Cardiac muscle cell (in vitro differentiated cells and primary cell): ENCODE data around the gene PRSS33. TPM values are rescaled to one million over a fixed set of nuclear protein-coding genes. Genes with fewer than 3 reads are reported as not detected.

Source experiments
- DNase-seq, 2 donors: peaks; one replicate each; pipeline versions ENCODE4 v3.0.0 to v3.0.0-alpha.2; 2010 to 2017; ENCODE audit warnings: low read depth in 1 of 2, low spot score in 1 of 2
- H3K27ac ChIP-seq: fragments of 200-600 bp; sonication (generic); 2 replicates; pipeline ENCODE4 v1.5.1; 2016
- H3K27me3 ChIP-seq: fragments of 200-600 bp; sonication (generic); 2 replicates; pipeline ENCODE4 v1.6.0; 2016; ENCODE audit warnings: control low read depth
- H3K36me3 ChIP-seq: fragments of 200-600 bp; sonication (generic); 2 replicates; pipeline ENCODE4 v1.5.1; 2016; ENCODE audit warnings: control low read depth
- H3K4me1 ChIP-seq: fragments of 200-600 bp; sonication (generic); 2 replicates; pipeline ENCODE4 v1.8.1; 2017; ENCODE audit warnings: low read depth, mild to moderate bottlenecking, mixed run types
- H3K4me3 ChIP-seq: fragments of 200-600 bp; sonication (generic); 2 replicates; pipeline ENCODE4 v1.5.1; 2016; ENCODE audit warnings: mild to moderate bottlenecking
- H3K9me3 ChIP-seq: fragments of 200-600 bp; sonication (generic); 2 replicates; pipeline ENCODE4 v1.5.1; 2017; ENCODE audit warnings: low read depth, mild to moderate bottlenecking, control low read depth
- CTCF ChIP-seq: IDR thresholded peaks from 2 replicates; pipeline ENCODE4 v1.5.1; 2012; ENCODE audit warnings: low read depth, mild to moderate bottlenecking, low read length
- polyA plus RNA-seq: library from polyadenylated mRNA; unstranded; fragments of >200 nt; fragmentation: Nextera tagmentation; extraction: Ambion mirVana; gene quantifications from 2 replicates; pipeline ENCODE4 v1.2.1, GENCODE V29; 2016
- total RNA-seq: library from RNA; depleted of rRNA; stranded (reverse); fragments of >200 nt; gene quantifications from 2 replicates; pipeline ENCODE4 v1.2.3, GENCODE V29; 2016

Gene PRSS33
- total and polyA plus RNA-seq, 2 experiments from 2014 or later, result not detected

- Histone ChIP-seq H3K4me1 (peaks cover 19% of the 10 kb centered on the region), H3K27ac (no peak overlapping the region), H3K9me3 (no peaks in the 10 kb centered on the region), H3K36me3 (no peaks in the 10 kb centered on the region), H3K27me3 (no peaks in the 10 kb centered on the region), H3K4me3 (no peak overlapping the region)
- TF ChIP-seq CTCF, result no peak
- no peak for DNase-seq
These were observed 50.1 kb downstream of the PRSS33 start for GRCh38 chr16:2737238-2737605.

GRCh38 chr16:2736476-2737237, 50.7 kb downstream of the PRSS33 start:
- TF ChIP-seq CTCF, result no peak
- H3K36me3 ChIP-seq, result no peaks in the 10 kb centered on the region
- no peaks in the 10 kb centered on the region for H3K27me3 ChIP-seq
- H3K9me3 ChIP-seq, result no peaks in the 10 kb centered on the region
- DNase-seq, result no peak
- peaks cover 19% of the 10 kb centered on the region for H3K4me1 ChIP-seq
- H3K4me3 ChIP-seq, result no peak overlapping the region
- H3K27ac ChIP-seq, result no peak overlapping the region

- H3K4me1 ChIP-seq, result peaks cover 16% of the 10 kb centered on the region
- TF ChIP-seq CTCF, result no peak
- DNase-seq, result no peak
These were observed 52.4 kb downstream of the PRSS33 start for GRCh38 chr16:2734844-2735515.

More at GRCh38 chr16:2734844-2735515, 52.4 kb downstream of the PRSS33 start:
- Histone ChIP-seq H3K27me3 (no peaks in the 10 kb centered on the region), H3K4me3 (no peak overlapping the region), H3K9me3 (no peaks in the 10 kb centered on the region), H3K36me3 (no peaks in the 10 kb centered on the region), H3K27ac (no peak overlapping the region)

Other genes starting within 250 kb of the PRSS33 start
- 24.9 and 28.6 TPM in 2 replicates for gene PDPK1, start 249.5 kb downstream of the PRSS33 start, total RNA-seq
- 22.4 and 23.3 TPM in 2 replicates for gene PDPK1, start 249.5 kb downstream of the PRSS33 start, polyA plus RNA-seq
- 32.9 and 67.2 TPM in 2 replicates for gene KCTD5, start 105.0 kb downstream of the PRSS33 start, total RNA-seq
- gene KCTD5, start 105.0 kb downstream of the PRSS33 start, polyA plus RNA-seq, result 32.6 and 35.0 TPM in 2 replicates
- 13.0 and 17.0 TPM in 2 replicates for gene PRSS27, start 67.3 kb downstream of the PRSS33 start, total RNA-seq
- 12.1 and 14.5 TPM in 2 replicates for gene PRSS27, start 67.3 kb downstream of the PRSS33 start, polyA plus RNA-seq
- 131 and 321 TPM in 2 replicates for gene SRRM2, start 34.9 kb downstream of the PRSS33 start, total RNA-seq
- 592 and 734 TPM in 2 replicates for gene SRRM2, start 34.9 kb downstream of the PRSS33 start, polyA plus RNA-seq
- 180 and 435 TPM in 2 replicates for gene ELOB, start 10.3 kb downstream of the PRSS33 start, total RNA-seq
- 606 and 614 TPM in 2 replicates for gene ELOB, start 10.3 kb downstream of the PRSS33 start, polyA plus RNA-seq
- gene PRSS41, start 10.9 kb upstream of the PRSS33 start, total RNA-seq, result not detected in 2 replicates
- not detected in 2 replicates for gene PRSS41, start 10.9 kb upstream of the PRSS33 start, polyA plus RNA-seq
- gene PRSS21, start 29.7 kb upstream of the PRSS33 start, total RNA-seq, result not detected in 2 replicates
- not detected in 2 replicates for gene PRSS21, start 29.7 kb upstream of the PRSS33 start, polyA plus RNA-seq
- gene ZG16B, start 42.7 kb upstream of the PRSS33 start, total RNA-seq, result not detected in 2 replicates
- gene ZG16B, start 42.7 kb upstream of the PRSS33 start, polyA plus RNA-seq, result not detected in 2 replicates
- not detected in 2 replicates for gene PRSS22, start 70.6 kb upstream of the PRSS33 start, total RNA-seq
- not detected in 2 replicates for gene PRSS22, start 70.6 kb upstream of the PRSS33 start, polyA plus RNA-seq
- 134 and 148 TPM in 2 replicates for gene FLYWCH2, start 95.7 kb upstream of the PRSS33 start, total RNA-seq
- gene FLYWCH2, start 95.7 kb upstream of the PRSS33 start, polyA plus RNA-seq, result 59.2 and 66.1 TPM in 2 replicates
- gene FLYWCH1, start 124.4 kb upstream of the PRSS33 start, total RNA-seq, result 33.2 and 58.7 TPM in 2 replicates
- 34.7 and 41.1 TPM in 2 replicates for gene FLYWCH1, start 124.4 kb upstream of the PRSS33 start, polyA plus RNA-seq
- gene KREMEN2, start 176.7 kb upstream of the PRSS33 start, total RNA-seq, result 2.6 and 3.9 TPM in 2 replicates
- 1.3 and 2.5 TPM in 2 replicates for gene KREMEN2, start 176.7 kb upstream of the PRSS33 start, polyA plus RNA-seq
- 3.1 and 9.9 TPM in 2 replicates for gene PAQR4, start 181.8 kb upstream of the PRSS33 start, total RNA-seq
- gene PAQR4, start 181.8 kb upstream of the PRSS33 start, polyA plus RNA-seq, result 3.9 and 11.0 TPM in 2 replicates
- gene PKMYT1, start 192.9 kb upstream of the PRSS33 start, total RNA-seq, result 26.2 and 28.1 TPM in 2 replicates
- gene PKMYT1, start 192.9 kb upstream of the PRSS33 start, polyA plus RNA-seq, result 30.6 and 36.8 TPM in 2 replicates
- 3.2 and 6.3 TPM in 2 replicates for gene CLDN9, start 225.4 kb upstream of the PRSS33 start, total RNA-seq
- gene CLDN9, start 225.4 kb upstream of the PRSS33 start, polyA plus RNA-seq, result 8.4 and 8.5 TPM in 2 replicates
- 148 and 210 TPM in 2 replicates for gene CLDN6, start 230.6 kb upstream of the PRSS33 start, total RNA-seq
- gene CLDN6, start 230.6 kb upstream of the PRSS33 start, polyA plus RNA-seq, result 244 and 344 TPM in 2 replicates
- 115 and 122 TPM in 2 replicates for gene TNFRSF12A, start 232.8 kb upstream of the PRSS33 start, total RNA-seq
- gene TNFRSF12A, start 232.8 kb upstream of the PRSS33 start, polyA plus RNA-seq, result 106 and 142 TPM in 2 replicates
- gene HCFC1R1, start 236.4 kb upstream of the PRSS33 start, total RNA-seq, result 48.3 and 50.8 TPM in 2 replicates
- gene HCFC1R1, start 236.4 kb upstream of the PRSS33 start, polyA plus RNA-seq, result 109 and 140 TPM in 2 replicates
- 34.8 and 36.9 TPM in 2 replicates for gene THOC6, start 236.5 kb upstream of the PRSS33 start, total RNA-seq
- 61.3 and 65.7 TPM in 2 replicates for gene THOC6, start 236.5 kb upstream of the PRSS33 start, polyA plus RNA-seq
- gene BICDL2, start 249.4 kb upstream of the PRSS33 start, total RNA-seq, result not detected in 2 replicates
- gene BICDL2, start 249.4 kb upstream of the PRSS33 start, polyA plus RNA-seq, result 0.19 TPM in 1 of 2 replicates, not detected in the other